Trophoblast cell (in vitro differentiated cells and primary cell): ENCODE data around the gene SLC22A23.
A peak's percentile ranks its signal among the peaks of the same experiment; 100 is the strongest.

Experiments
- DNase-seq, 2 donors: peaks; one replicate each; pipeline ENCODE4 v3.0.0-alpha.2; 2016
- H2AFZ ChIP-seq: 2 replicates; pipeline ENCODE4 v1.6.1; 2013; ENCODE audit warnings: low read length, moderate library complexity, mild to moderate bottlenecking; ENCODE audit not compliant: insufficient read depth, poor library complexity
- H2AK5ac ChIP-seq: 2 replicates; pipeline ENCODE4 v1.6.1; 2013; ENCODE audit warnings: mild to moderate bottlenecking, low read length
- H2BK120ac ChIP-seq: 2 replicates; pipeline ENCODE4 v1.6.1; 2013; ENCODE audit warnings: low read length, mild to moderate bottlenecking, moderate library complexity; ENCODE audit not compliant: insufficient read depth, poor library complexity
- H2BK12ac ChIP-seq: 2 replicates; pipeline ENCODE4 v1.6.1; 2013; ENCODE audit warnings: mild to moderate bottlenecking, low read length, moderate library complexity
- H2BK5ac ChIP-seq: 2 replicates; pipeline ENCODE4 v1.6.1; 2013; ENCODE audit warnings: low read length, low read depth, moderate library complexity, mild to moderate bottlenecking; ENCODE audit not compliant: poor library complexity
- H3K14ac ChIP-seq: 2 replicates; pipeline ENCODE4 v1.6.1; 2013; ENCODE audit warnings: mild to moderate bottlenecking, low read length
- H3K18ac ChIP-seq: 2 replicates; pipeline ENCODE4 v1.6.1; 2013; ENCODE audit warnings: mild to moderate bottlenecking, low read length
- H3K23ac ChIP-seq: 2 replicates; pipeline ENCODE4 v1.6.1; 2013; ENCODE audit warnings: low read length
- H3K27ac ChIP-seq: 2 replicates; pipeline ENCODE4 v1.5.1; 2013; ENCODE audit warnings: low read depth, mild to moderate bottlenecking, inconsistent platforms, low read length, moderate library complexity
- H3K27me3 ChIP-seq: 2 replicates; pipeline ENCODE4 v1.6.1; 2013; ENCODE audit warnings: inconsistent platforms, mild to moderate bottlenecking, low read length, moderate library complexity; ENCODE audit not compliant: insufficient read depth
- H3K36me3 ChIP-seq, 2 experiments: 1 replicate in 1 of 2; 2 replicates in 1 of 2; pipeline ENCODE4 v1.6.1; 2013; ENCODE audit warnings: low read length in 2 of 2, mild to moderate bottlenecking in 2 of 2, moderate library complexity in 1 of 2; ENCODE audit not compliant: insufficient read depth in 2 of 2, control insufficient read depth in 1 of 2
- H3K4ac ChIP-seq: 2 replicates; pipeline ENCODE4 v1.6.1; 2013; ENCODE audit warnings: low read depth, mild to moderate bottlenecking, low read length, moderate library complexity
- H3K4me1 ChIP-seq, 2 experiments: 1 replicate in 1 of 2; 2 replicates in 1 of 2; pipeline ENCODE4 v1.6.1; 2013; ENCODE audit warnings: low read length in 2 of 2, mild to moderate bottlenecking in 2 of 2, moderate library complexity in 1 of 2; ENCODE audit not compliant: insufficient read depth in 2 of 2, control insufficient read depth in 1 of 2
- H3K4me2 ChIP-seq: 2 replicates; pipeline ENCODE4 v1.6.1; 2013; ENCODE audit warnings: inconsistent platforms, mild to moderate bottlenecking, low read length, moderate library complexity
- H3K4me3 ChIP-seq: 2 replicates; pipeline ENCODE4 v1.5.1; 2013; ENCODE audit warnings: mild to moderate bottlenecking, low read depth, low read length, inconsistent platforms
- H3K79me1 ChIP-seq: one replicate; pipeline ENCODE4 v1.6.1; 2013; ENCODE audit warnings: low read length
- H3K79me2 ChIP-seq: 2 replicates; pipeline ENCODE4 v1.6.1; 2013; ENCODE audit warnings: low read length, mild to moderate bottlenecking; ENCODE audit not compliant: control insufficient read depth, insufficient read depth, poor library complexity
- H3K9ac ChIP-seq: 2 replicates; pipeline ENCODE4 v1.6.1; 2013; ENCODE audit warnings: mild to moderate bottlenecking, low read length
- H3K9me3 ChIP-seq: 2 replicates; pipeline ENCODE4 v1.6.1; 2013; ENCODE audit warnings: low read depth, mild to moderate bottlenecking, control low read depth, inconsistent platforms, low read length; ENCODE audit not compliant: insufficient read depth
- H4K12ac ChIP-seq: 2 replicates; pipeline ENCODE4 v1.6.1; 2013; ENCODE audit warnings: low read depth, mild to moderate bottlenecking, low read length, moderate library complexity
- H4K8ac ChIP-seq: 2 replicates; pipeline ENCODE4 v1.6.1; 2013; ENCODE audit warnings: low read depth, mild to moderate bottlenecking, low read length, moderate library complexity
- H4K91ac ChIP-seq: one replicate; pipeline ENCODE4 v1.6.1; 2013; ENCODE audit warnings: low read depth, mild to moderate bottlenecking, low read length, moderate library complexity
- WGBS: extraction: QIAGEN DNeasy Blood & Tissue Kit; methylation state at CpG from one replicate; pipeline ENCODE4 v1.1.7; 2013; ENCODE audit warnings: missing lambda C conversion rate; ENCODE audit not compliant: insufficient read length, insufficient coverage; ENCODE audit errors: extremely low coverage; 5-methylcytosine and 5-hydroxymethylcytosine counted together

SLC22A23 gene

DNA sequence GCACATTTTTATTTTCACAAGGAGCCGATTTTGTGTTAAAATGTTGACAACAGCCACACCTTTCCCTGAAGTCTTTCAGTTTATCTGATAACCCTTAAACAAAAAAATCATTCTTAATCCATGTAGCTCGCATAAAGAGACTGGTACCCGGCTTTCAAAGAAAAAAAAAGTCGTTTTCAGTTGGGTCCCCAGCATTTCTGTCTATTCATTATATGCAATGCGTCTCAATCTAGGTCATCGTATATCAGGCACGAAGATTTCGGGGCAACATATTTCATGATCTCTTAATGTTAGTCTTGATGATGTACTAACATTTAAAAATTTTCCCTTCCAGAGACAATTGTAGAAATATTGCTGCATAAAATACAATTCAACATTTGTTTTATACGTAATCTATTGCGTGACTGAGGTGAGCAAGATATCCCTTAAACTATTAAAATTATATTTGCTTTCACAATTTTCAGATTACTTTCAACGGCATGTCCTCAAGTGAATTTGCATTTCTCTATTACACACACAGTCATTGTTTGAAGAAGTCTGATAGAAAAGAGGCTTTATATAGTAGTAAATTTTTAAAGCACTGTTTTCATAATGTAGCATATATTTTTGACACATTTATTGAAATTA lies 226.5 kb downstream of the SLC22A23 start:
- Histone ChIP-seq H4K12ac (no peak overlapping the region), H2BK120ac (no peak overlapping the region), H3K79me2 (peaks cover 15% of the 10 kb centered on the region), H2AFZ (no peak overlapping the region), H3K14ac (no peak overlapping the region), H4K8ac (no peak overlapping the region), H3K9me3 (peaks cover 5% of the 10 kb centered on the region), H3K18ac (no peak overlapping the region), H3K9ac (no peak overlapping the region), H3K27ac (no peak overlapping the region), H3K4me3 (no peak overlapping the region), H2BK12ac (no peak overlapping the region), H3K23ac (no peak overlapping the region), H3K79me1 (peaks cover 18% of the 10 kb centered on the region), H3K36me3 (no peaks in the 10 kb centered on the region), H4K91ac (no peak overlapping the region), H2BK5ac (no peak overlapping the region), H3K4me1 (peaks cover 24 to 39% of the 10 kb centered on the region in 2 experiments), H3K27me3 (peaks cover 49% of the 10 kb centered on the region), H3K4me2 (no peak overlapping the region), H2AK5ac (no peak overlapping the region), H3K4ac (no peak overlapping the region)
- WGBS = no CpG with 5 or more reads among the region's 11 CpGs
- no peak for DNase-seq

DNA sequence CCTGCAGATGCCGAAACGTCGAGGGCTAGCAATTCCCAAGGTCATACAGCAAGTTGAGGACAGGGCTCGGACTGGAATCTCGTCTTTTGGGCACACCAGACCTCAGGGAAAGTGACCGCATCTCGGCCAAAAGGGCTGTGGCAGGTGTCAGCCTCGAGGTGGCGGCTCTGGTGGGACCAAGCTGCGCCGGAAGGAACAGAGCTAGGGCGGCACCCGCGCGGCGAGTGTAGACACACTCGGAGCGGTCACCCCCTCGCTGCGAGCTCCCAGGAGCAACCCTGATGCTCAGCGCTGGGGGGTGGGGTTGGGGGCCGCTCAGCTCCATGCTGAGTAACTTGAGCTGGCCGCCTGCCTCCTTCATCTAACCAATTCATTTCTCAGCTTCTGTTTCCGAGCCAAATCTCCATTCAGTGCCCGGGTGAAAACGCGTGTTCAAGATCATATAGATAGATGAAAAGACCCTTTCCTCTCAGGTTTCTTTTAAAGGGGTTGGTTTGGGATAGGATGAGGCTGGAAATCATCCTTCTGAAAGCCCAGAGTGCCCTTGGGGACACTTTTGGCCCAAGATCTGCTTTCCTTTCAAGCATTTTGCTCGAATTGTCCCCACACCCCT lies 227.2 kb downstream of the SLC22A23 start:
- H3K14ac ChIP-seq = no peak overlapping the region
- H2BK120ac ChIP-seq = no peak overlapping the region
- no peak overlapping the region for H2BK5ac ChIP-seq
- WGBS = no CpG with 5 or more reads among the region's 28 CpGs
- H3K9ac ChIP-seq = no peak overlapping the region
- peaks cover 15% of the 10 kb centered on the region for H3K79me2 ChIP-seq
- peaks cover 49% of the 10 kb centered on the region for H3K27me3 ChIP-seq
- no peak overlapping the region for H2AFZ ChIP-seq
- H3K23ac ChIP-seq = no peak overlapping the region
- no peak overlapping the region for H2BK12ac ChIP-seq
- H3K4me1 ChIP-seq = peaks cover 24 to 39% of the 10 kb centered on the region in 2 experiments
- no peak overlapping the region for H2AK5ac ChIP-seq
- H3K4me3 ChIP-seq = no peak overlapping the region
- H3K4ac ChIP-seq = no peak overlapping the region
- H3K9me3 ChIP-seq = peaks cover 5% of the 10 kb centered on the region
- H3K4me2 ChIP-seq = peak overlapping the region; percentile 68
- H3K36me3 ChIP-seq = no peaks in the 10 kb centered on the region
- no peak overlapping the region for H4K12ac ChIP-seq
- H4K91ac ChIP-seq = no peak overlapping the region
- peaks cover 18% of the 10 kb centered on the region for H3K79me1 ChIP-seq
- DNase-seq = peak in 1 of 2 donors; percentile 17
- no peak overlapping the region for H3K18ac ChIP-seq
- H3K27ac ChIP-seq = no peak overlapping the region
- H4K8ac ChIP-seq = no peak overlapping the region

DNA sequence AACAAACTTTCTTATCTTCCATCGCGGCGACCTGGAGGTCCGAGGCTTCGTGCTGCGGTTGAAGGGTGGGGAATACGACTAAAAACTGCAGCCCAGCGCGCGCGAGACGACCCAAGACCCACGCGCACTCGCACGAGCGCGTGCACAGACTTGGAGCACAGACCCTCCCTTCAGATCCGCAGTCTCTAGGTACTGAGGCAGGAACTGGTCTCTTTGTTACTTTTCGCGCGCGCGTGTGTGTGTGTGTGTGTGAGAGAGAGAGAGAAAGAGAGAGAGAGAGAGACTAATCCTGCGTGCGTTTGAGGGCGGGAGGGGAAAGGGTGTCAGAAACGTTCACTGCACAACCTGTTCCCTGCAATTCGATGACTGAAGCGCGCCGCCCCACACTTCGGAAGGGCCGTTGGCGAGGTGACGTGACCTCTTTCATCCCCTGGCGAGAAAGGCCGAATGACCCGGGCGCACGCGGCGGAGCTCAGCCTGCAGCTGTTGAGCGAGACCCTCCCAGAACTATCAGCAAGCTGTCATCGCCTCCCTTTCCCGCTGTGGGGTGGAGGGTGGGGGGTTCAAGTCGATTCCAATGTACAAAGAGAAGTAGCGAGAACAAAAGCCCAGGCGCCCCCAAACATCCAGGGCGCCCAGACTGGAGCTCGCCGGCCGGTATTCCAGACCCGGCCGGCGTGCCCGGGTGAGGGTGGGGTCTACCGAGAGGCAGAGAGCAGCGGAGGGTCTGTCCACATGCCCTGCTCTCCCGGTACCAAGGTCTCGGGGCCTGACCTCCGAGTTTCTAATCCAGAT lies 227.9 kb downstream of the SLC22A23 start:
- no peak overlapping the region for H4K91ac ChIP-seq
- H3K23ac ChIP-seq = no peak overlapping the region
- H2BK5ac ChIP-seq = no peak overlapping the region
- H3K36me3 ChIP-seq = peaks cover 2 to 3% of the 10 kb centered on the region in 2 experiments
- no peak overlapping the region for H3K9ac ChIP-seq
- DNase-seq = peak in 1 of 2 donors; percentile 8
- no CpG with 5 or more reads among the region's 62 CpGs for WGBS
- peaks cover 49% of the 10 kb centered on the region for H3K27me3 ChIP-seq
- no peak overlapping the region for H3K27ac ChIP-seq
- H2AFZ ChIP-seq = peak overlapping the region; percentile 66
- H3K4ac ChIP-seq = no peak overlapping the region
- no peak overlapping the region for H2AK5ac ChIP-seq
- peak overlapping the region; percentile 54 for H3K14ac ChIP-seq
- no peak overlapping the region for H2BK120ac ChIP-seq
- H3K79me1 ChIP-seq = peaks cover 18% of the 10 kb centered on the region
- H3K9me3 ChIP-seq = peaks cover 5% of the 10 kb centered on the region
- peak overlapping the region; percentile 67 for H3K18ac ChIP-seq
- H3K4me1 ChIP-seq = peaks cover 24 to 39% of the 10 kb centered on the region in 2 experiments
- peak overlapping the region; percentile 36 for H4K12ac ChIP-seq
- peaks cover 15% of the 10 kb centered on the region for H3K79me2 ChIP-seq
- H4K8ac ChIP-seq = no peak overlapping the region
- H3K4me2 ChIP-seq = peak overlapping the region; percentile 68
- H2BK12ac ChIP-seq = no peak overlapping the region
- no peak overlapping the region for H3K4me3 ChIP-seq

DNA sequence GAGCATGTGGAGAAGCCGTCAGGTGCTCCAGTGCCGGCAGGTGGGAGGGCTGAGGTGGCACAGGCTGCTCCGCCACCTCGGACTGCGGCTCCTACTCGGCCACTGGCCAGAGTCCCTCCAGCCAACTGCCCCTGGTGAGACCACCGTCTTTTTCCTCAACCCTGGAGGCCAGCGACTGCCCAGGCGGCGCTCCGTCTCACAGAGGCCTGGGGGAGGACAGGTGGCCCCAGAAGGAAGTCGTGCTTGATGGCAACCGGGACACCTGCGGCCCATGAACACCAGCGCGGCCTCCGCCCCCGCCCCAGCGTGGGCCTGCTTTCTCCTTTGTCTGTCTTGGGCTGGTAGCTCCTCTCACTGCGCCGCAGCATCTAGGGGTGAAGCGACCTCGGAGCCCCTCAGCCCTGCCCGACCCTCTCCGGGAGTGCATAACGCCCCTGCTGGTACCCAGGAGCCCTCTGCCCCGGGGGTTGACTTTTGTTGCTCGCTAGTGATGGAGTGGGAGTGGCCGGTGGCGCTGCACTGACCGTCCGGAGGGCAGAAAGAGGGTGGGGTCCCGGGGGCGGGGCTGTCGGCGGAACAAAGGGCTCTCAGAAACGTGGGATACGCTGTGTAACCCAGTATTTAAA lies 228.7 kb downstream of the SLC22A23 start:
- peak overlapping the region; percentile 13 for H3K14ac ChIP-seq

More for the DNA sequence above, 228.7 kb downstream of the SLC22A23 start:
- H3K9me3 ChIP-seq = peaks cover 5% of the 10 kb centered on the region
- peaks cover 2 to 3% of the 10 kb centered on the region in 2 experiments for H3K36me3 ChIP-seq
- no peak overlapping the region for H3K9ac ChIP-seq
- DNase-seq = no peak
- no CpG with 5 or more reads among the region's 38 CpGs for WGBS
- H3K4me2 ChIP-seq = peak overlapping the region; percentile 71
- H3K27ac ChIP-seq = no peak overlapping the region
- H3K18ac ChIP-seq = peak overlapping the region; percentile 74
- H3K79me1 ChIP-seq = peaks cover 18% of the 10 kb centered on the region
- peak overlapping the region; percentile 51 for H2BK12ac ChIP-seq
- H4K91ac ChIP-seq = peak overlapping the region; percentile 63
- peak overlapping the region; percentile 58 for H4K8ac ChIP-seq
- no peak overlapping the region for H3K23ac ChIP-seq
- H3K4ac ChIP-seq = peak overlapping the region; percentile 13
- H2AFZ ChIP-seq = peak overlapping the region; percentile 48
- peaks cover 22 to 37% of the 10 kb centered on the region in 2 experiments for H3K4me1 ChIP-seq
- H3K27me3 ChIP-seq = peaks cover 49% of the 10 kb centered on the region
- H2AK5ac ChIP-seq = no peak overlapping the region
- peaks cover 15% of the 10 kb centered on the region for H3K79me2 ChIP-seq
- H3K4me3 ChIP-seq = peak overlapping the region; percentile 59
- no peak overlapping the region for H2BK5ac ChIP-seq
- no peak overlapping the region for H2BK120ac ChIP-seq
- H4K12ac ChIP-seq = peak overlapping the region; percentile 39
